GM19351 (cell line): ENCODE data around the gene TRIM5.

Experiments used
- ATAC-seq: cut with Tn5 transposase; IDR thresholded peaks from one replicate; pipeline ENCODE4 v1.9.1; 2021; ENCODE audit warnings: mild to moderate bottlenecking, moderate library complexity; ENCODE audit not compliant: unreplicated experiment

Gene TRIM5

GRCh38 chr11:5625281-5625680 is 59.6 kb downstream of the TRIM5 start:
- no peak for ATAC-seq

GRCh38 chr11:5624489-5625279 is 60.2 kb downstream of the TRIM5 start, which contains the start of gene TRIM34:
Gene TRIM34 (plus strand): TSS chr11:5625001. CDS start chr11:5632332, 7,331 bp downstream.
- peak; percentile 95 for ATAC-seq

- no peak for ATAC-seq
Measured at GRCh38 chr11:5622802-5623201, 62.1 kb downstream of the TRIM5 start.

- no peak for ATAC-seq
Measured at GRCh38 chr11:5621580-5621979, 63.3 kb downstream of the TRIM5 start.

GRCh38 chr11:5620651-5621521 is 64.0 kb downstream of the TRIM5 start:
- no peak for ATAC-seq

GRCh38 chr11:5618807-5619206 is 66.1 kb downstream of the TRIM5 start:
- ATAC-seq, result no peak
